Measurements from ENCODE around the gene IL12A. TPM values are rescaled to one million over a fixed set of nuclear protein-coding genes. Genes with fewer than 3 reads are reported as not detected.

Gene IL12A
- total RNA-seq, 1 donor from 2014 or later = 2.9 TPM

DNA sequence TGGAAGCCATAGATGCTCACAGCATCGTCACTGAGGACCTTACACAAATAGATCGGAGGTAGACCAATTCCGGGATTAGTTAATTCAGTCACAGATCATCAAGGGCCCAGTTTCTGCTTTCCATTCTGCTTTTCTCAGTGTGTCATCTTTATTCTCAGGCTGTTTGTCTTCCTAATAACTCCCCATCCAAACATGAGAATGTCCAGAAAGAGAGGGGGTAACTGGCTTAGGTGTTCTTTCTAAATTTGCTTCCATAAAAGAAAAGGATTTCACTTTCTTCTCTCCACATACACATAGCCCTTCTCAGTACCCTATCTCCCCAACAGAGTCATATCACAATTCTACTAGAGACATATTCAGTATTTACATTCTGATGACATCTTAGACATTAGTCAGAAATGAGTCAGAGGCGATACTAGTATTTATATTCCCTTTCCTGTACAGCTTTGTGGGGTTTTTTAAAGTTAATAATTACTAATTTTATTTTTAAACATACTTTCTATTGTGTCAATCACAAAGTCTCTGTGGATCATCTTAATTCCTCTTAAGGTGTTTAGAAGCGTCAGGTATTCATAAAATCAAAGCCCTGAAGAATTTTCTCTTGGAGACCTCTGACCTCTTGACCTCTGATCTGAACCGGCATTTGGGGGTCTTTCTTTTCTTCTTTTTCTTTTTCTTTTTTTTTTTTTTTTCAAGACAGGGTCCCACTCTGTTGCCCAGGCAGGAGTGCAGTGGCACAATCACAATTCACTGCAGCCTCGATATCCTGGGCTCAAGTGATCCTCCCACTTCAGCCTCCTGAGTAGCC, 24.3 kb upstream of the IL12A start:
- H4K20me1 ChIP-seq (ENCODE audit: insufficient read depth, low read length) = no peaks in the 10 kb centered on the region
- no peaks in the 10 kb centered on the region for H3K27me3 ChIP-seq (ENCODE audit: insufficient read depth, low read length)
- peaks cover 9% of the 10 kb centered on the region for H3K4me1 ChIP-seq (ENCODE audit: insufficient read depth, low read length)
- TF ChIP-seq EZH2 (IDR thresholded peaks at IDR 0.05; ENCODE audit: insufficient read depth, low read length) = no peak
- TF ChIP-seq, protein P1, sequence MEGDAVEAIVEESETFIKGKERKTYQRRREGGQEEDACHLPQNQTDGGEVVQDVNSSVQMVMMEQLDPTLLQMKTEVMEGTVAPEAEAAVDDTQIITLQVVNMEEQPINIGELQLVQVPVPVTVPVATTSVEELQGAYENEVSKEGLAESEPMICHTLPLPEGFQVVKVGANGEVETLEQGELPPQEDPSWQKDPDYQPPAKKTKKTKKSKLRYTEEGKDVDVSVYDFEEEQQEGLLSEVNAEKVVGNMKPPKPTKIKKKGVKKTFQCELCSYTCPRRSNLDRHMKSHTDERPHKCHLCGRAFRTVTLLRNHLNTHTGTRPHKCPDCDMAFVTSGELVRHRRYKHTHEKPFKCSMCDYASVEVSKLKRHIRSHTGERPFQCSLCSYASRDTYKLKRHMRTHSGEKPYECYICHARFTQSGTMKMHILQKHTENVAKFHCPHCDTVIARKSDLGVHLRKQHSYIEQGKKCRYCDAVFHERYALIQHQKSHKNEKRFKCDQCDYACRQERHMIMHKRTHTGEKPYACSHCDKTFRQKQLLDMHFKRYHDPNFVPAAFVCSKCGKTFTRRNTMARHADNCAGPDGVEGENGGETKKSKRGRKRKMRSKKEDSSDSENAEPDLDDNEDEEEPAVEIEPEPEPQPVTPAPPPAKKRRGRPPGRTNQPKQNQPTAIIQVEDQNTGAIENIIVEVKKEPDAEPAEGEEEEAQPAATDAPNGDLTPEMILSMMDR (IDR thresholded peaks at IDR 0.05; ENCODE audit: insufficient read depth, low read depth, low read length) = no peak
- H3K79me2 ChIP-seq (ENCODE audit: insufficient read depth, low read length) = no peaks in the 10 kb centered on the region
- H3K4me3 ChIP-seq (ENCODE audit: insufficient read depth, low read depth, low read length) = no peak overlapping the region
- no peaks in the 10 kb centered on the region for H3K9me3 ChIP-seq (ENCODE audit: insufficient read depth, low read depth, low read length)
- peak overlapping the region; percentile 21 for H2AFZ ChIP-seq (ENCODE audit: low read depth, low read length)
- H3K27ac Mint-ChIP-seq (ENCODE audit: unreplicated experiment) = peak overlapping the region; percentile 82
- H3K4me2 ChIP-seq (ENCODE audit: low read length) = peak overlapping the region; percentile 71
- peaks cover 10% of the 10 kb centered on the region for H3K4me1 Mint-ChIP-seq (ENCODE audit: low read depth, unreplicated experiment)
- no peaks in the 10 kb centered on the region for H3K36me3 ChIP-seq (ENCODE audit: insufficient read depth, low read length)
- H3K9ac ChIP-seq (ENCODE audit: low read length) = no peak overlapping the region
- no peaks in the 10 kb centered on the region for H3K9me3 Mint-ChIP-seq (ENCODE audit: unreplicated experiment)
- peak; percentile 76 for DNase-seq (ENCODE audit: low read depth)
- H3K27me3 Mint-ChIP-seq (ENCODE audit: low read depth, unreplicated experiment) = no peaks in the 10 kb centered on the region
- H3K27ac ChIP-seq (ENCODE audit: low read depth, low read length) = peak overlapping the region; percentile 62
- H3K4me3 Mint-ChIP-seq (ENCODE audit: unreplicated experiment) = peak overlapping the region; percentile 42
- no peaks in the 10 kb centered on the region for H3K36me3 Mint-ChIP-seq (ENCODE audit: low read depth, unreplicated experiment)
- FAIRE-seq = peak; percentile 74

DNA sequence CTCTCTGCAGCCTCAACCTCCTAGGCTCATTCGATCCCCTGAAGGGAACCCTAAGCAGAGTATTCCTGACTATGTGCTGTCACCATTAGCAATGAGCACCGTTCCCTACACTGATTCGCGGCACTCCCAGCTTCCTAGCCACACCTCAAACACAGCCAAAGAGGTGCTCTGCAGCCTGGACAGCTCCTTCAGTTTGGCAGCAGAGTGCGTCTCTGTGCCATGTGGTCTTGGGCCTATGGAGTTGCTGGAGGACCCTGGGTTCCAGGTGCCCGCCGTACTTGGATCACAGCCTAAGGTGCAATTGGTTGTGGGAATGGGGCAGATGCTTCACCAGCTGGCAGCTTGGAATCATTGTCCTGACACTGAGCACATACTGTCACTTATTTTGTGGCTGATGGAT, 17.3 kb upstream of the IL12A start:
- DNase-seq (ENCODE audit: low read depth) (no peak), FAIRE-seq (no peak)
- Histone ChIP-seq H3K36me3 (ENCODE audit: insufficient read depth, low read length) (no peaks in the 10 kb centered on the region), H3K9me3 (ENCODE audit: insufficient read depth, low read depth, low read length) (no peaks in the 10 kb centered on the region), H3K27ac (ENCODE audit: low read depth, low read length) (no peak overlapping the region), H3K79me2 (ENCODE audit: insufficient read depth, low read length) (no peaks in the 10 kb centered on the region), H3K4me2 (ENCODE audit: low read length) (no peak overlapping the region), H4K20me1 (ENCODE audit: insufficient read depth, low read length) (no peaks in the 10 kb centered on the region), H2AFZ (ENCODE audit: low read depth, low read length) (no peak overlapping the region), H3K27me3 (ENCODE audit: insufficient read depth, low read length) (no peaks in the 10 kb centered on the region), H3K4me1 (ENCODE audit: insufficient read depth, low read length) (no peaks in the 10 kb centered on the region), H3K9ac (ENCODE audit: low read length) (no peak overlapping the region), H3K4me3 (ENCODE audit: insufficient read depth, low read depth, low read length) (no peak overlapping the region)
- Mint-ChIP-seq H3K27ac (ENCODE audit: unreplicated experiment) (no peak overlapping the region), H3K36me3 (ENCODE audit: low read depth, unreplicated experiment) (no peaks in the 10 kb centered on the region), H3K9me3 (ENCODE audit: unreplicated experiment) (no peaks in the 10 kb centered on the region), H3K4me3 (ENCODE audit: unreplicated experiment) (no peak overlapping the region), H3K27me3 (ENCODE audit: low read depth, unreplicated experiment) (no peaks in the 10 kb centered on the region), H3K4me1 (ENCODE audit: low read depth, unreplicated experiment) (peaks cover 2% of the 10 kb centered on the region)
- TF ChIP-seq, protein P1 (IDR thresholded peaks at IDR 0.05; ENCODE audit: insufficient read depth, low read depth, low read length) = no peak
- no peak for TF ChIP-seq EZH2 (IDR thresholded peaks at IDR 0.05; ENCODE audit: insufficient read depth, low read length)

DNA sequence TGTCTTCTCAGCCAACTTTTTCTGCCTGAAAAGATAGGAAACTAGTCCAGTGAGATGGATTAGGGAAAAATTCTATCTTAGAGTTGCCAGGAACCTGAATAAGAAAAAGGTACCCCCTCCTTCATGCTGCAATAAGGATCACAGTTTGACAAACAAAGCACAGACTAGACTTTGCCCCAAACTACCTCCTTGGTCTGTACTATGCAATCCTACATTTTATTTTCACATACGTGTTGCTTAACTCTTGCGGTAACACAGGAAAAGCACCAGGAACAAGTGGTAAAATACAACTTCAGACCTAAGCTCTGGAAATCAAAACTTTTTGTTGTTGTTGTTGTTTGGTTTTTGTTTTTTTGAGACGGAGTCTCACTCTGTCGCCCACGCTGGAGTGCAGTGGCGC, 11.3 kb upstream of the IL12A start:
- Histone ChIP-seq H3K9ac (ENCODE audit: low read length) (no peak overlapping the region), H3K4me1 (ENCODE audit: insufficient read depth, low read length) (no peaks in the 10 kb centered on the region), H2AFZ (ENCODE audit: low read depth, low read length) (no peak overlapping the region), H3K4me3 (ENCODE audit: insufficient read depth, low read depth, low read length) (no peak overlapping the region), H3K27me3 (ENCODE audit: insufficient read depth, low read length) (no peaks in the 10 kb centered on the region), H3K79me2 (ENCODE audit: insufficient read depth, low read length) (no peaks in the 10 kb centered on the region), H3K9me3 (ENCODE audit: insufficient read depth, low read depth, low read length) (no peaks in the 10 kb centered on the region), H3K36me3 (ENCODE audit: insufficient read depth, low read length) (no peaks in the 10 kb centered on the region), H3K4me2 (ENCODE audit: low read length) (no peak overlapping the region), H4K20me1 (ENCODE audit: insufficient read depth, low read length) (no peaks in the 10 kb centered on the region), H3K27ac (ENCODE audit: low read depth, low read length) (no peak overlapping the region)
- H3K4me1 Mint-ChIP-seq (ENCODE audit: low read depth, unreplicated experiment) = no peaks in the 10 kb centered on the region
- H3K36me3 Mint-ChIP-seq (ENCODE audit: low read depth, unreplicated experiment) = no peaks in the 10 kb centered on the region
- TF ChIP-seq EZH2 (IDR thresholded peaks at IDR 0.05; ENCODE audit: insufficient read depth, low read length) = no peak
- TF ChIP-seq, protein P1 (IDR thresholded peaks at IDR 0.05; ENCODE audit: insufficient read depth, low read depth, low read length) = no peak
- H3K4me3 Mint-ChIP-seq (ENCODE audit: unreplicated experiment) = no peak overlapping the region
- FAIRE-seq (no peak), DNase-seq (ENCODE audit: low read depth) (no peak)
- no peak overlapping the region for H3K27ac Mint-ChIP-seq (ENCODE audit: unreplicated experiment)
- no peaks in the 10 kb centered on the region for H3K27me3 Mint-ChIP-seq (ENCODE audit: low read depth, unreplicated experiment)
- no peaks in the 10 kb centered on the region for H3K9me3 Mint-ChIP-seq (ENCODE audit: unreplicated experiment)
